ENCODE measurements around the gene MYOZ2.
A peak's percentile ranks its signal among the peaks of the same experiment; 100 is the strongest.

Gene MYOZ2

DNA sequence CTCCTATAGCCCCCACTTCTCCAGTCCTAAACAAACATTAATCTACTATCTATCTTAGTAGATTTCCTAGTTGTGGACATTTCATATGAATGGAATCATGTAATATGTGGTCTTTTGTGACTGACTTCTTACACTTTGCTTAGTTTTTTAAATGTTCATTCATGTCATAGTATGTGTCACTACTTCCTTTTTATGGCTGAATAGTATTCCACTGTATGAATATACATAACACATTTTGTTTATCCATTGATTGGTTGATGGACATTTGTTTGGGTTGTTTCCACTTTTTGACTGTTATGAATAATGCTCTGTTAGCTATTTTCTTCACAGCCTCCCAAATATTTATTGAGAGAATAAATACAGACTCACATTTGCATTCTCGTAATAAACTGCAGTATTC is 96.7 kb downstream of the MYOZ2 start:
- TF ChIP-seq ZIC2 (tag by site-specific recombination; IDR thresholded peaks at IDR 0.05) (no peak), ZNF24 (tag by site-specific recombination; IDR thresholded peaks at IDR 0.05) (peak; percentile 82), ZNF664 (tag by site-specific recombination; IDR thresholded peaks at IDR 0.05) (no peak), ZNF146 (tag by site-specific recombination; IDR thresholded peaks at IDR 0.05) (peak; percentile 84)
- ChIA-PET CTCF (no interaction called here), POLR2A (interaction anchor here (0.8 kb wide), 1 partner anchor 19 kb away, joined by 3 read pairs; the partner anchor contains the start of gene USP53)
- H3K4me1 ChIP-seq (ENCODE audit: control insufficient read depth, insufficient read depth, low read length), result no peaks in the 10 kb centered on the region; the same call in 1 of the 2 replicates
- no peak overlapping the region for H3K27ac ChIP-seq (ENCODE audit: extremely low read depth, low read depth, low read length)
- no peaks in the 10 kb centered on the region for H3K9me3 ChIP-seq (ENCODE audit: control insufficient read depth, insufficient read depth, low read depth, low read length)
- no peak overlapping the region for H3K4me3 ChIP-seq (ENCODE audit: low read depth, low read length)
- H3K36me3 ChIP-seq (ENCODE audit: control insufficient read depth in 2 of 2, insufficient read depth in 1 of 2, low read length in 2 of 2), result peaks cover 0 to 29% of the 10 kb centered on the region in 2 experiments; a peak in 1 of 3 replicates

DNA sequence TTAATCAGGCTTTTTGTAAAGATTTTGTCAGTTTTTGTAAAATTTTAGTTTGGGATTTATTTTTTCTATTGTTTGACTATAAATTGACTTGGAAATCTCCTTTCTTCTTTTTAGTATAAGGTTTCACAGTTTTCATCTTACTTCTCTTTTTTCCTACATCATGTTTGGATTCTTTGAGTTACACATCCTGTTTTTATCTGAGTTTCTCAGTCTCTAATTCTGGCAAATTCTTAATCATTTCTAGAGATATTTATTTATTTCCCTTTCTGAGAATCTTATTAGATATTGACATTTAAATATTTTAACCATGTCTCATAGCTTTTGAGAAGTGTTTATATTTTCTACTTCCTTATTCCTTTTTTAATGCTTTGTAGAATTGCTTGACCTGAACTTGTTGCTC is 97.6 kb downstream of the MYOZ2 start:
- Histone ChIP-seq H3K9me3 (ENCODE audit: control insufficient read depth, insufficient read depth, low read depth, low read length) (no peaks in the 10 kb centered on the region), H3K27ac (ENCODE audit: extremely low read depth, low read depth, low read length) (no peak overlapping the region), H3K4me1 (ENCODE audit: control insufficient read depth, insufficient read depth, low read length) (no peaks in the 10 kb centered on the region; the same call in 1 of the 2 replicates), H3K36me3 (ENCODE audit: control insufficient read depth in 2 of 2, insufficient read depth in 1 of 2, low read length in 2 of 2) (peaks cover 0 to 29% of the 10 kb centered on the region in 2 experiments; a peak in 1 of 3 replicates), H3K4me3 (ENCODE audit: low read depth, low read length) (no peak overlapping the region)
- ChIA-PET CTCF (no interaction called here), POLR2A (no interaction called here)
- 0 out of 2 replicates have a peak, but pooled peaks have one; percentile 38 for TF ChIP-seq SCRT2 (tag by site-specific recombination; IDR thresholded peaks at IDR 0.05)
- TF ChIP-seq SCRT1 (tag by site-specific recombination; IDR thresholded peaks at IDR 0.05; ENCODE audit: borderline replicate concordance), result no peak

DNA sequence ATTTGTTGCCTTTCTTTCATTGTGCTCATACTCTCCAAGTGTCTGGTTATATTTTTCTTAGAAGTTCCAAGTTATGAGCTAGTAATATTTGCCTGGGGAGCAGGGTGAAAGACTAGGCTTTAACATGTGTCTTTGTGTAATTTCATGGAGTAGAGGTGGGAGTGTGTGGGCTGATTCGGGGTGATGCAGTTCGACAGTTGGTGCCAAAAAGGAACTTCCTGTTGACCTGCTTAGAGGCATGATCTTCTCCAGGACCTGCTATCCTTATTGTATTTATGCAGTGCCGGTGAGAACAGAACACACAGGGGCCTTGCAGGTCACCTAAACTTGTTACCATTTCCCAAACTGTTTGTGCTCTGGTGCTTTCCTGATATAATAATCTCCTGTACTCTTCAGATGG is 98.1 kb downstream of the MYOZ2 start:
- POLR2A ChIA-PET, result no interaction called here
- no peak overlapping the region for H3K27ac ChIP-seq (ENCODE audit: extremely low read depth, low read depth, low read length)
- H3K4me3 ChIP-seq (ENCODE audit: low read depth, low read length), result no peak overlapping the region
- TF ChIP-seq EGR2 (tag by site-specific recombination; IDR thresholded peaks at IDR 0.05; ENCODE audit: low read depth), result peak; percentile 29; the same call in 1 of the 2 replicates
- TF ChIP-seq ZFHX2 (tag by site-specific recombination; conservative IDR thresholded peaks at IDR 0.05), result peak; percentile 50
- no peak for TF ChIP-seq ZNF341 (tag by site-specific recombination; IDR thresholded peaks at IDR 0.05; ENCODE audit: low read depth)
- CTCF ChIA-PET, result no interaction called here
- H3K4me1 ChIP-seq (ENCODE audit: control insufficient read depth, insufficient read depth, low read length), result no peaks in the 10 kb centered on the region; the same call in 1 of the 2 replicates
- H3K9me3 ChIP-seq (ENCODE audit: control insufficient read depth, insufficient read depth, low read depth, low read length), result no peaks in the 10 kb centered on the region
- peaks cover 0 to 29% of the 10 kb centered on the region in 2 experiments; a peak in 1 of 3 replicates for H3K36me3 ChIP-seq (ENCODE audit: control insufficient read depth in 2 of 2, insufficient read depth in 1 of 2, low read length in 2 of 2)

DNA sequence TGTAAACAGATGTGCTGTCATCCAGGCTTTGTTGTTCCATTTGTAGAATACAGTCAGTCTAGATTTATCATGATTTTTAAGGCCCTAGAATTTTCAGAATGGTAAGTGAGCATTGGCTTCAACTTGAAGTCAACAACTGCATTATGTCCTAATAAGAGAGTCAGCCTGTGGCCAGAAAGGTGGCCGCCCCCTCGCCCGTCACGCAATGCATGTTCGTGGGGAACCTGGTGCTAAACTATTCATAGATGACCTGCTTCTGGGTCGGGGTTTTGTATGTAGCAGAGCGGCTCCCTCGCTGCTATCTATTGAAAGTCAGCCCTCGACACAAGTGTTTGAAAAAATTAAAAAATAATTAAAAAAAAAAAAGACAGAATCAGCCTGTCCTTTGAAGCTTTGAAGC is 101.6 kb downstream of the MYOZ2 start:
- Histone ChIP-seq H3K27ac (ENCODE audit: extremely low read depth, low read depth, low read length) (no peak overlapping the region), H3K36me3 (ENCODE audit: control insufficient read depth in 2 of 2, insufficient read depth in 1 of 2, low read length in 2 of 2) (peaks cover 0 to 18% of the 10 kb centered on the region in 2 experiments; a peak in 1 of 3 replicates), H3K9me3 (ENCODE audit: control insufficient read depth, insufficient read depth, low read depth, low read length) (no peaks in the 10 kb centered on the region), H3K4me3 (ENCODE audit: low read depth, low read length) (no peak overlapping the region), H3K4me1 (ENCODE audit: control insufficient read depth, insufficient read depth, low read length) (peaks cover 6% of the 10 kb centered on the region; the same call in 1 of the 2 replicates)
- ChIA-PET POLR2A (interaction anchor here (1.1 kb wide), 1 partner anchor 10 kb away, joined by 4 read pairs; no protein-coding TSS in a partner anchor), CTCF (interaction anchor here (1.1 kb wide), 1 partner anchor 9 kb away, joined by 3 read pairs; no protein-coding TSS in a partner anchor)
- TF ChIP-seq, protein P1, sequence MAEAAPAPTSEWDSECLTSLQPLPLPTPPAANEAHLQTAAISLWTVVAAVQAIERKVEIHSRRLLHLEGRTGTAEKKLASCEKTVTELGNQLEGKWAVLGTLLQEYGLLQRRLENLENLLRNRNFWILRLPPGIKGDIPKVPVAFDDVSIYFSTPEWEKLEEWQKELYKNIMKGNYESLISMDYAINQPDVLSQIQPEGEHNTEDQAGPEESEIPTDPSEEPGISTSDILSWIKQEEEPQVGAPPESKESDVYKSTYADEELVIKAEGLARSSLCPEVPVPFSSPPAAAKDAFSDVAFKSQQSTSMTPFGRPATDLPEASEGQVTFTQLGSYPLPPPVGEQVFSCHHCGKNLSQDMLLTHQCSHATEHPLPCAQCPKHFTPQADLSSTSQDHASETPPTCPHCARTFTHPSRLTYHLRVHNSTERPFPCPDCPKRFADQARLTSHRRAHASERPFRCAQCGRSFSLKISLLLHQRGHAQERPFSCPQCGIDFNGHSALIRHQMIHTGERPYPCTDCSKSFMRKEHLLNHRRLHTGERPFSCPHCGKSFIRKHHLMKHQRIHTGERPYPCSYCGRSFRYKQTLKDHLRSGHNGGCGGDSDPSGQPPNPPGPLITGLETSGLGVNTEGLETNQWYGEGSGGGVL (tag by site-specific recombination; IDR thresholded peaks at IDR 0.05), result no peak
- no peak for TF ChIP-seq ZNF341 (tag by site-specific recombination; IDR thresholded peaks at IDR 0.05; ENCODE audit: low read depth)
- TF ChIP-seq ZNF24 (tag by site-specific recombination; IDR thresholded peaks at IDR 0.05), result no peak
- TF ChIP-seq, protein P2, sequence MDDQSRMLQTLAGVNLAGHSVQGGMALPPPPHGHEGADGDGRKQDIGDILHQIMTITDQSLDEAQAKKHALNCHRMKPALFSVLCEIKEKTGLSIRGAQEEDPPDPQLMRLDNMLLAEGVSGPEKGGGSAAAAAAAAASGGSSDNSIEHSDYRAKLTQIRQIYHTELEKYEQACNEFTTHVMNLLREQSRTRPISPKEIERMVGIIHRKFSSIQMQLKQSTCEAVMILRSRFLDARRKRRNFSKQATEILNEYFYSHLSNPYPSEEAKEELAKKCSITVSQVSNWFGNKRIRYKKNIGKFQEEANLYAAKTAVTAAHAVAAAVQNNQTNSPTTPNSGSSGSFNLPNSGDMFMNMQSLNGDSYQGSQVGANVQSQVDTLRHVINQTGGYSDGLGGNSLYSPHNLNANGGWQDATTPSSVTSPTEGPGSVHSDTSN (CRISPR knock-in tag; IDR thresholded peaks at IDR 0.05), result no peak
- TF ChIP-seq, protein P3, sequence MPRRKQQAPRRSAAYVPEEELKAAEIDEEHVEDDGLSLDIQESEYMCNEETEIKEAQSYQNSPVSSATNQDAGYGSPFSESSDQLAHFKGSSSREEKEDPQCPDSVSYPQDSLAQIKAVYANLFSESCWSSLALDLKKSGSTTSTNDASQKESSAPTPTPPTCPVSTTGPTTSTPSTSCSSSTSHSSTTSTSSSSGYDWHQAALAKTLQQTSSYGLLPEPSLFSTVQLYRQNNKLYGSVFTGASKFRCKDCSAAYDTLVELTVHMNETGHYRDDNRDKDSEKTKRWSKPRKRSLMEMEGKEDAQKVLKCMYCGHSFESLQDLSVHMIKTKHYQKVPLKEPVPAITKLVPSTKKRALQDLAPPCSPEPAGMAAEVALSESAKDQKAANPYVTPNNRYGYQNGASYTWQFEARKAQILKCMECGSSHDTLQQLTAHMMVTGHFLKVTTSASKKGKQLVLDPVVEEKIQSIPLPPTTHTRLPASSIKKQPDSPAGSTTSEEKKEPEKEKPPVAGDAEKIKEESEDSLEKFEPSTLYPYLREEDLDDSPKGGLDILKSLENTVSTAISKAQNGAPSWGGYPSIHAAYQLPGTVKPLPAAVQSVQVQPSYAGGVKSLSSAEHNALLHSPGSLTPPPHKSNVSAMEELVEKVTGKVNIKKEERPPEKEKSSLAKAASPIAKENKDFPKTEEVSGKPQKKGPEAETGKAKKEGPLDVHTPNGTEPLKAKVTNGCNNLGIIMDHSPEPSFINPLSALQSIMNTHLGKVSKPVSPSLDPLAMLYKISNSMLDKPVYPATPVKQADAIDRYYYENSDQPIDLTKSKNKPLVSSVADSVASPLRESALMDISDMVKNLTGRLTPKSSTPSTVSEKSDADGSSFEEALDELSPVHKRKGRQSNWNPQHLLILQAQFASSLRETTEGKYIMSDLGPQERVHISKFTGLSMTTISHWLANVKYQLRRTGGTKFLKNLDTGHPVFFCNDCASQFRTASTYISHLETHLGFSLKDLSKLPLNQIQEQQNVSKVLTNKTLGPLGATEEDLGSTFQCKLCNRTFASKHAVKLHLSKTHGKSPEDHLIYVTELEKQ (tag by site-specific recombination; IDR thresholded peaks at IDR 0.05; ENCODE audit: borderline replicate concordance), result no peak
- TF ChIP-seq, protein P4, sequence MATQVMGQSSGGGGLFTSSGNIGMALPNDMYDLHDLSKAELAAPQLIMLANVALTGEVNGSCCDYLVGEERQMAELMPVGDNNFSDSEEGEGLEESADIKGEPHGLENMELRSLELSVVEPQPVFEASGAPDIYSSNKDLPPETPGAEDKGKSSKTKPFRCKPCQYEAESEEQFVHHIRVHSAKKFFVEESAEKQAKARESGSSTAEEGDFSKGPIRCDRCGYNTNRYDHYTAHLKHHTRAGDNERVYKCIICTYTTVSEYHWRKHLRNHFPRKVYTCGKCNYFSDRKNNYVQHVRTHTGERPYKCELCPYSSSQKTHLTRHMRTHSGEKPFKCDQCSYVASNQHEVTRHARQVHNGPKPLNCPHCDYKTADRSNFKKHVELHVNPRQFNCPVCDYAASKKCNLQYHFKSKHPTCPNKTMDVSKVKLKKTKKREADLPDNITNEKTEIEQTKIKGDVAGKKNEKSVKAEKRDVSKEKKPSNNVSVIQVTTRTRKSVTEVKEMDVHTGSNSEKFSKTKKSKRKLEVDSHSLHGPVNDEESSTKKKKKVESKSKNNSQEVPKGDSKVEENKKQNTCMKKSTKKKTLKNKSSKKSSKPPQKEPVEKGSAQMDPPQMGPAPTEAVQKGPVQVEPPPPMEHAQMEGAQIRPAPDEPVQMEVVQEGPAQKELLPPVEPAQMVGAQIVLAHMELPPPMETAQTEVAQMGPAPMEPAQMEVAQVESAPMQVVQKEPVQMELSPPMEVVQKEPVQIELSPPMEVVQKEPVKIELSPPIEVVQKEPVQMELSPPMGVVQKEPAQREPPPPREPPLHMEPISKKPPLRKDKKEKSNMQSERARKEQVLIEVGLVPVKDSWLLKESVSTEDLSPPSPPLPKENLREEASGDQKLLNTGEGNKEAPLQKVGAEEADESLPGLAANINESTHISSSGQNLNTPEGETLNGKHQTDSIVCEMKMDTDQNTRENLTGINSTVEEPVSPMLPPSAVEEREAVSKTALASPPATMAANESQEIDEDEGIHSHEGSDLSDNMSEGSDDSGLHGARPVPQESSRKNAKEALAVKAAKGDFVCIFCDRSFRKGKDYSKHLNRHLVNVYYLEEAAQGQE (tag by site-specific recombination; IDR thresholded peaks at IDR 0.05), result no peak
- no peak for TF ChIP-seq ZNF214 (tag by site-specific recombination; IDR thresholded peaks at IDR 0.05; ENCODE audit: borderline replicate concordance)
- no peak for TF ChIP-seq ZNF830 (tag by site-specific recombination; IDR thresholded peaks at IDR 0.05; ENCODE audit: low read depth)
